ENCODE measurements around the gene PSMB2. TPM values are rescaled to one million over a fixed set of nuclear protein-coding genes. Genes with fewer than 3 reads are reported as not detected.
A peak's percentile ranks its signal among the peaks of the same experiment; 100 is the strongest.

The PSMB2 gene
- total RNA-seq, 1 donor from 2014 or later = 66.3 TPM

- H3K9me3 Mint-ChIP-seq = no peaks in the 10 kb centered on the region
- H3K27me3 Mint-ChIP-seq = peaks cover 63% of the 10 kb centered on the region
- H3K4me1 Mint-ChIP-seq (ENCODE audit: unreplicated experiment) = peaks cover 6% of the 10 kb centered on the region
- TF ChIP-seq CTCF (conservative IDR thresholded peaks at IDR 0.05) = no peak
- H3K27ac Mint-ChIP-seq = no peak overlapping the region
- no peak for DNase-seq (ENCODE audit: extremely low spot score, unreplicated experiment)
- no peaks in the 10 kb centered on the region for H3K36me3 Mint-ChIP-seq
- no peak overlapping the region for H3K4me3 Mint-ChIP-seq
Observed at GRCh38 chr1:35570589-35571137, 70.7 kb downstream of the PSMB2 start.

- no peak for DNase-seq (ENCODE audit: extremely low spot score, unreplicated experiment)
- no peaks in the 10 kb centered on the region for H3K9me3 Mint-ChIP-seq
- H3K27ac Mint-ChIP-seq = no peak overlapping the region
- H3K4me3 Mint-ChIP-seq = no peak overlapping the region
- TF ChIP-seq CTCF (conservative IDR thresholded peaks at IDR 0.05) = no peak
- H3K36me3 Mint-ChIP-seq = no peaks in the 10 kb centered on the region
- H3K4me1 Mint-ChIP-seq (ENCODE audit: unreplicated experiment) = no peaks in the 10 kb centered on the region
- peaks cover 55% of the 10 kb centered on the region for H3K27me3 Mint-ChIP-seq
Observed at GRCh38 chr1:35569936-35570335, 71.4 kb downstream of the PSMB2 start.

- DNase-seq (ENCODE audit: extremely low spot score, unreplicated experiment) = no peak
- Mint-ChIP-seq H3K4me3 (no peak overlapping the region), H3K27ac (no peak overlapping the region), H3K36me3 (peaks cover 5% of the 10 kb centered on the region), H3K4me1 (ENCODE audit: unreplicated experiment) (no peaks in the 10 kb centered on the region), H3K27me3 (peaks cover 49% of the 10 kb centered on the region), H3K9me3 (no peaks in the 10 kb centered on the region)
- peak; percentile 93 for TF ChIP-seq CTCF (conservative IDR thresholded peaks at IDR 0.05)
Observed at GRCh38 chr1:35568975-35569395, 72.3 kb downstream of the PSMB2 start.

- Mint-ChIP-seq H3K27ac (no peak overlapping the region), H3K4me3 (no peak overlapping the region), H3K4me1 (ENCODE audit: unreplicated experiment) (no peaks in the 10 kb centered on the region), H3K36me3 (peaks cover 5% of the 10 kb centered on the region), H3K9me3 (no peaks in the 10 kb centered on the region), H3K27me3 (peaks cover 47% of the 10 kb centered on the region)
- DNase-seq (ENCODE audit: extremely low spot score, unreplicated experiment) = no peak
- TF ChIP-seq CTCF (conservative IDR thresholded peaks at IDR 0.05) = no peak
Observed at GRCh38 chr1:35567947-35568558, 73.3 kb downstream of the PSMB2 start.

GRCh38 chr1:35565742-35566133 lies 75.6 kb downstream of the PSMB2 start:
- no peak for DNase-seq (ENCODE audit: extremely low spot score, unreplicated experiment)

More at GRCh38 chr1:35565742-35566133, 75.6 kb downstream of the PSMB2 start:
- Mint-ChIP-seq H3K9me3 (no peaks in the 10 kb centered on the region), H3K4me3 (no peak overlapping the region), H3K27ac (no peak overlapping the region), H3K27me3 (peaks cover 24% of the 10 kb centered on the region), H3K36me3 (peaks cover 5% of the 10 kb centered on the region), H3K4me1 (ENCODE audit: unreplicated experiment) (peaks cover 5% of the 10 kb centered on the region)
- TF ChIP-seq CTCF (conservative IDR thresholded peaks at IDR 0.05) = no peak

All from type B pancreatic cell (in vitro differentiated cells).